A673 (cell line): Measurements from ENCODE around the gene CNIH3. TPM values are rescaled to one million over a fixed set of nuclear protein-coding genes. Genes with fewer than 3 reads are reported as not detected.

Source experiments
- BruUV-seq: library from RNA; stranded (reverse); fragments of 400-500 nt; replicated peaks from 2 replicates; lab custom pipeline; 2021; lab: Mats Ljungman, UMichigan
- CTCF ChIA-PET: fragments of 300-600 bp; sonication (Branson Sonifier 250); formaldehyde crosslinking; loops from one replicate; lab custom pipeline; 2022; ENCODE audit warnings: antibody characterized with exemption; lab: Charles Lee
- POLR2A ChIA-PET: fragments of 300-600 bp; sonication (Branson Sonifier 250); formaldehyde crosslinking; loops from one replicate; lab custom pipeline; 2022; ENCODE audit warnings: antibody characterized with exemption; ENCODE audit not compliant: low non-redundant PET; lab: Charles Lee
- DNase-seq: peaks from one replicate; pipeline ENCODE4 v3.0.0-alpha.2; 2015; ENCODE audit warnings: low spot score
- H3K27ac ChIP-seq: fragments of 200-600 bp; sonication (generic); 2 replicates; pipeline ENCODE4 v1.5.1; 2016; ENCODE audit warnings: mixed run types, low read depth, mild to moderate bottlenecking, mixed read lengths, antibody characterized with exemption, low read length; ENCODE audit not compliant: poor library complexity, severe bottlenecking
- H3K27me3 ChIP-seq: fragments of 200-600 bp; sonication (generic); replicated peaks from 2 replicates; pipeline ENCODE4 v1.6.1; 2017; ENCODE audit warnings: mixed run types, low read depth, mild to moderate bottlenecking, mixed read lengths, antibody characterized with exemption, low read length; ENCODE audit not compliant: insufficient read depth, poor library complexity
- H3K36me3 ChIP-seq: fragments of 200-600 bp; sonication (generic); 2 replicates; pipeline ENCODE4 v1.6.1; 2016; ENCODE audit warnings: mixed run types, mild to moderate bottlenecking, mixed read lengths, antibody characterized with exemption, low read length; ENCODE audit not compliant: insufficient read depth, poor library complexity, severe bottlenecking
- H3K4me1 ChIP-seq: fragments of 200-600 bp; sonication (generic); 2 replicates; pipeline ENCODE4 v1.6.1; 2017; ENCODE audit warnings: mixed run types, mild to moderate bottlenecking, mixed read lengths, antibody characterized with exemption, low read length; ENCODE audit not compliant: insufficient read depth, poor library complexity, severe bottlenecking
- H3K4me3 ChIP-seq: fragments of 200-600 bp; sonication (generic); 2 replicates; pipeline ENCODE4 v1.5.1; 2016; ENCODE audit warnings: low read depth, mixed run types, mild to moderate bottlenecking, mixed read lengths, low read length; ENCODE audit not compliant: poor library complexity, severe bottlenecking
- H3K9me3 ChIP-seq: fragments of 200-600 bp; sonication (generic); 2 replicates; pipeline ENCODE4 v1.6.1; 2016; ENCODE audit warnings: mixed run types, low read depth, mild to moderate bottlenecking, mixed read lengths, antibody characterized with exemption, low read length; ENCODE audit not compliant: poor library complexity, severe bottlenecking
- CTCF ChIP-seq: fragments of 300-800, 200-600 bp; sonication (generic); conservative IDR thresholded peaks from 2 replicates; pipeline ENCODE4 v1.5.1; 2017; ENCODE audit warnings: low read depth, mild to moderate bottlenecking, antibody characterized with exemption, low read length, moderate library complexity, mixed read lengths
- EZH2 ChIP-seq: fragments of 200-600 bp; sonication (generic); IDR thresholded peaks from 2 replicates; pipeline ENCODE4 v1.6.1; 2017; ENCODE audit warnings: borderline replicate concordance, low read depth, mild to moderate bottlenecking, mixed read lengths, antibody characterized with exemption, low read length; ENCODE audit not compliant: poor library complexity, severe bottlenecking
- intact Hi-C: fragments of 100-400 bp; cut with micrococcal nuclease; formaldehyde crosslinking; loops from one replicate; pipeline ENCODE4 v1.10.0; 2022; ENCODE audit not compliant: unreplicated experiment
- total RNA-seq: library from RNA; stranded (reverse); gene quantifications from 2 replicates; pipeline ENCODE4 v1.2.3, GENCODE V29; 2021

Gene CNIH3
- total RNA-seq, 1 experiment from 2014 or later = 3.8 TPM

- ChIA-PET POLR2A (no interaction called here), CTCF (interaction anchor here (0.6 kb wide), 1 partner anchor 285 kb away, joined by 6 read pairs; no protein-coding TSS in a partner anchor)
- TF ChIP-seq CTCF (no peak), EZH2 (no peak)
- no TSS peak for BruUV-seq
- peaks cover 18% of the 10 kb centered on the region for H3K4me1 ChIP-seq
- no peaks in the 10 kb centered on the region for H3K27me3 ChIP-seq
- intact Hi-C loops = loop anchor here (5.0 kb wide), 2 partner anchors 133 to 212 kb away; no protein-coding TSS in a partner anchor
- no peak overlapping the region for H3K27ac ChIP-seq
- no peak for DNase-seq
- H3K4me3 ChIP-seq = no peak overlapping the region
- no peaks in the 10 kb centered on the region for H3K9me3 ChIP-seq
- no peaks in the 10 kb centered on the region for H3K36me3 ChIP-seq
Observed at GRCh38 chr1:224640587-224640986, 24.5 kb downstream of the CNIH3 start.

- Histone ChIP-seq H3K4me1 (peaks cover 17% of the 10 kb centered on the region), H3K36me3 (no peaks in the 10 kb centered on the region), H3K4me3 (no peak overlapping the region), H3K27me3 (no peaks in the 10 kb centered on the region), H3K9me3 (no peaks in the 10 kb centered on the region), H3K27ac (no peak overlapping the region)
- ChIA-PET POLR2A (no interaction called here), CTCF (no interaction called here)
- intact Hi-C loops = loop anchor here (5.0 kb wide), 2 partner anchors 134 to 211 kb away; no protein-coding TSS in a partner anchor
- no peak for TF ChIP-seq CTCF
- no peak for TF ChIP-seq EZH2
- no TSS peak for BruUV-seq
- no peak for DNase-seq
Observed at GRCh38 chr1:224641030-224641429, 24.9 kb downstream of the CNIH3 start.

GRCh38 chr1:224643653-224644052 is 27.5 kb downstream of the CNIH3 start:
- Histone ChIP-seq H3K9me3 (no peaks in the 10 kb centered on the region), H3K27ac (no peak overlapping the region), H3K27me3 (no peaks in the 10 kb centered on the region), H3K36me3 (no peaks in the 10 kb centered on the region), H3K4me1 (no peaks in the 10 kb centered on the region), H3K4me3 (no peak overlapping the region)
- BruUV-seq = no TSS peak
- intact Hi-C loops = loop anchor here (5.0 kb wide), 2 partner anchors 136 to 209 kb away; no protein-coding TSS in a partner anchor
- no peak for DNase-seq
- ChIA-PET CTCF (no interaction called here), POLR2A (no interaction called here)
- no peak for TF ChIP-seq EZH2
- TF ChIP-seq CTCF = no peak
